GM19372 (cell line): Measurements from ENCODE around the gene MUC5B.
"Not testable (repeated sequence)": the region's sequence is repeated elsewhere in the genome, so short reads cannot be mapped to it uniquely, and the experiment has no call there.

Source experiments
- ATAC-seq: cut with Tn5 transposase; IDR thresholded peaks from one replicate; pipeline ENCODE4 v1.9.1; 2021; ENCODE audit warnings: mild to moderate bottlenecking, low read depth, moderate library complexity; ENCODE audit not compliant: unreplicated experiment

The MUC5B gene

DNA sequence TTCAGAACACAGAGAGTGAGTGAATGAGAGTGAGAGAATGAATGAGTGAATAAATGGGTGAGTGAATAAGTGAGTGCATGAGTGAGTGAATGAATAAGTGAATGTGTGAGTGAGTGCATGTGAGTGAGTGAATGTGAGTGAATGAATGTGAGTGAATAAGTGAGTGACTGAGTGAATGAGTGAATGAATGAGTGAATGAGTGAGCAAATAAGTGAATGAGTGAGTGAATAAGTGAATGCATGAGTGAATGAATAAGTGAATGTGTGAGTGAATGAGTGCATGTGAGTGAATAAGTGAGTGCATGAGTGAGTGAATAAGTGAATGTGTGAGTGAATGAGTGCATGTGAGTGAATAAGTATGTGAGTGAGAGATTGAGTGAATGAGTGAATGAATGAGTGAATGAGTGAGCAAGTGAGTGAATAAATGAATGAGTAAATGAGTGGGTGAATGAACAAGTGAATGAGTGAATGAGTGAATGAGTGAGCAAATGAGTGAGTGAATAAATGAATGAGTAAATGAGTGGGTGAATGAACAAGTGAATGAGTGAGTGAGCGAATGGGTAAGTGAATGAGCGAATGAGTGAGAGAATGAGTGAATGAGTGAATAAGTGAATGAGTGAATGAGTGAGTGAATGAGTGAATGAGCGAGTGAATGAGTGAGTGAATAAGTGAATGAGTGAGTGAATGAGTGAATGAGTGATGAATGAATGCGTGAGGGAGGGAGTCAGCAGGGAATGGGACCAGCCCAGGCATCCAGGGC is 21.3 kb upstream of the MUC5B start:
- no peak for ATAC-seq

DNA sequence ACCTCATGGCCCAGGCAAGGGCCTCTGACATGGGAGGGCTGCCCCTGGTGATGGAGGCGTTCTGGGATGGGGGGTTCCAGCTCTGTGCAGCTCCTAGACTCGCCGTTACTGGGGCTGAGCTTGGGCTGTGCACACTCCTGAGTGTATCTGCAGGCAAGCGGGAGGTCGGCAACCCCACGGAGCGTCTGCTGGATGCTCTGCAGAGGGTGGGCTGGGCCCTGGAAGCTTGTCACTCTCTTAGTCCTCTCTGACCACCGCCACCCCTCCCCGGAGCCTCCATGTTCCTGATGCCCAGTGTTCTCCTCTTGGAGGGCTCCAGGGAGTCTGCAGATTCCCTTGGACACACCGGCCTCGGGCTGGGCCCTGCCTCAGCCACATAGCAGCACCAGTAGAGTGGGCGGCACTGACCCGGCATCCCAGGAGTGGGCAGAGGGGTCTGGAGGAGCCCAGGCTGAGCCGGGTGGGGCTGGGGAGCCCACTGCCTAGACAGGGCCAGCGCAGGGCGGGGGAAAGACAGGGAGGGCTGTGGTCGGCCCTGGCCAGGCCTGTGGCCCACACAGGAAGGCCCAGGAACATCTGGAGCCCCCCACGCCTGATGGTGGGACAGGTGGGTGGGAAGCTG is 20.6 kb upstream of the MUC5B start:
- ATAC-seq: no peak

DNA sequence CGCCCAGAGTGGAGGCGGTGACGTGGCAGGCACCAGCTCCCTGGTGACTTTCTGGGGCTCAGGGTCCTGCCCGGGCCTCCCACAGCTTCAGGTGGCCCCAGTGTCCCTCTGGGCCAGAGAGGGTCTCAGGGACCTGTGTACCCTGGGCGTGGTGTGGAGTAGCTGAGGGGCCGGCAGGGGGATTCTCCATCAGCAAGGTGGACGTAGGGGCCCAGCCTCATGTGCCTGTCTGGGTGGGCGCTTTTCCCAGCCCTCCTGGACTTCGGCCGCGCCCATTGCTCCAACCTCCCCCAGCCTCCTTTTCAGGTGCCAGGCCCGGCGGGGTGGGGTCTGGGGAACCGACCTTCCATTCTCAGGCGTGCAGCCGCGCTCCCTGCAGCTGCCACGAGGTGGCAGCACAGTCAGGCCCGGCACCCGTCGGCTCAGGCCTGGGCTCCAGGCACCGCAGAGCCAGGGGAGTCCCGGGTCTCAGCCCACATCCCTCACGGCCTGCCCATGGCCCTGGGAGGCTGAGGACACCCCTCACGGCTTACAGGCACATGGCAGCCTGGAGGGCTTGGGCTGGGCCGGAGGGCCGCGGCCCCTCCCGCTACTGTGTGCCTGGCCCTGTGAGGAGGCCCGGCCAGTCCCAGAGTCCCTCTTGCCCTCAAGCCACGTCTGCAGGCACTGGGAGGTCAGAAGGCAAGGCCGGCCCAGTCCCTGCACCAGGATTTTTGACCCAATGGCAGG is 19.9 kb upstream of the MUC5B start:
- no peak for ATAC-seq

DNA sequence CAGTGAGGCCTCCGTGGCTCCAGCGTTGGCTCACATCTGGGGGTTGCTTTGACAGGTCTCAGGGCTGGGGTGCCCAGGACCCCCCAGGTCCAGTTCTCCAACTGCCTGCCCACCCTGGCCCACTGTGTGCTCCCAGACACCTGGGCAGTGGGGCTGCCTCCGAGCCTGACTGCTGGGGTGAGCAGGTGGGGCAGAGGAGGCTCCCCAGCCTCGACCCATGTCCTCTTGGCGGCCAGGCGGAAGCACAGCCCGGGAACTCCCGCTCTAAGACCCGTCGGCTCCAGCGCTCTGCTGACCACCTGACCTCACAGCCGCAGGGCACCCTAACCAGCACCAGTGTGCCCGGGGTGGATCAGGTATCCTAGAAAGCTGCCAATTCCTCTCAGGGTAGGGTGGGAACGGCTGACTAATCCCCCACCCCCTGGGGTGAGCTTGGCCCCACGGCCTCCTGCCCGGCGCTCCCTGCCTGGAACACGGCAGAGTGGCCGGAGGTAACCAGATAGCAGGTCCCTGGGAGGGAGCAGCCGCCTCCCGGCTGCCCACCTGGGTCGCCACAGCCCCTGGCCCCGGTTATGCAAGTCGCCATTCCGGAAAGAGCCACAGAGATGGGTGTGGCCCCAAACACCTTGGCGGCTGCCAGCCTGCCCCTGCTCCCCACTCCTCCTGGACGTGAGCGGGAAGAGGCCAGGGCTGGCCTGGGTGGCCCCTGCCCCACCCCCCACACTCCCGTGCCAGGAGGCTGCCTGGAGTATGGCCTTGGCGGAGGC is 19.2 kb upstream of the MUC5B start:
- no peak for ATAC-seq

DNA sequence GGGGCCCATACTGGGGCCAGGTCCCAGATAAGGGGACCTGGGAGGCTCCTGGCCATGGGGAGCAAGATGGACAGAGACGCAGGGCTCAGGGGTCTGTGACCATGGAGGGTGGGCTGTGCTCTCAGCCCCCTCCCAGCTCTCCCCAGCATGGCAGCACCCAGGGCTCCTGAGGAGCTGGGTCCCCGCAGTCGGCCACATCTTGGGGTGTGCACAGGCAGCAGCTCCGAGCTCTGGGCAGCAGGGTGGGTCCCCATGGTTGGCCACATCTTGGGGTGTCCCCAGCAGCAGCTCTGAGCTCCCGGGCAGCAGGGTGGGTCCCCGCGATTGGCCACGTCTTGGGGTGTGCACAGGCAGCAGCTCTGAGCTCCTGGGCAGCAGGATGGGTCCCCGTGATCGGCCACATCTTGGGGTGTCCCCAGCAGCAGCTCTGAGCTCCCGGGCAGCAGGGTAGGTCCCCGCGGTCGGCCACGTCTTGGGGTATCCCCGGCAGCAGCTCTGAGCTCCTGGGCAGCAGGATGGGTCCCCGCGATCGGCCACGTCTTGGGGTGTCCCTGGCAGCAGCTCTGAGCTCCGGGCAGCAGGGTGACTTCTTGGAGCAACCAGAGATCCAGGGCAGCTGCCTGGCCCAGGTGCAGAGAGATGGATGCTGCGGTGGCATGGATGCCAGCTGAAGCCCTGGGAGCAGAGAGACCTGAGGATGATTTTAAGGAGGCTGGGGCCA is 18.3 kb upstream of the MUC5B start:
- ATAC-seq: no peak

DNA sequence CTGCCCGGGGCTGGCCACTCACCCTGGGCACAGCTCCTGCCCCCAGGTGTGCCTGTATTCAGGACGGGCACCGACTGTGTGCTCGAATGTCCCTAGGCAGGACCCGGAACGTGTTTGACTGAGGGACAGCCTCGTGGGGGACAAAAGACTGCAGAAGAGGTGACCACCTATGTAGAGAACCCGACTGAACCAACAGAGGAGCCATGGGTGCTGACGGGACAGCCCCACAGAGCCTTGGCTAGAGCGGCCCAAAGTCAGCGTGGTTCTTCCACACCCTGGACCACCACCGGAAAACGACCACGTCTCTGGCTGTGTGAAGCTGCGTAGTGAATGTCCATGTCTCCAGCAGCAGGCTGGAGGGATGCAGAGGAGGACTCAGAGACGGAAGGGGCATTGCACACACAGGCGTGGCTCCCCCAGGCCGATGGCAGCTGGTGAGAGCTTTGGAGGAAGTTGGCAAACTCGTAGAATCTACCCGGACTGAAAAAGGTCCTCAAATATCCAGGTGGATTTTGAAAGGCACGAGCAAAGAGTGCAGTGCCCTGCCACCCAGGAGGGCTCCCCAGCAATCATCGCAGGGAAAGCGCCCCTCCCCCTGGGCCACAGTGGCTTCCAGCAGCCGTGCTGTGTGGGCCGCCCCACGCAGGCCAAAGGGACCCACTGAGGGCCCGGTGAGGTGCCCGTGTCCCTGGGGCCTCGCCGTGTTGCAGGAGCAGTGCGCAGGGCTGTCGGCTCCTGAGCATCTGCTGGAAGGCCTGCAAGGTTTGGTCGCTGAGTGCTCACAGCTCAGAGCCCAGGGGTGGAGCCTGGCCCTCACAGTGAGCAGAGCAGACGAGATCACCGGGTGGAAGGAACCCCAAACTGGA is 17.5 kb upstream of the MUC5B start:
- no peak for ATAC-seq

DNA sequence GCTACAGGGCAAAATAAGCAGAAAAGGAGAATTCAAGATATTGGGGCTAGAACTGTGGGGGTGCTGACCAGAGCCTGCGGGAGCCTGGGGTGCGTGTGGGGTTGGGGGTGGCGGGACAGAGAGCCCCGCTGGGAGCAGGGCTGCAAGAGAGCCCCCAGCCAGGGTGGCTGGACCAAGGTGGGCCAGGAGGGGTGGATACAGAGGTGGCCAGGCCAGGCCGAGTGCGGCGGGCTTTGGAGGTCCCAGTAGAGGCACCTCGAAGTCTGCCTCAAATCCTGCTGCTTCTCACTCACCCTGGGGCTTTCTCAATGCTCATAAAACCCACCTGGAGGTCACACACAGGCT is 16.9 kb upstream of the MUC5B start:
- no peak for ATAC-seq

DNA sequence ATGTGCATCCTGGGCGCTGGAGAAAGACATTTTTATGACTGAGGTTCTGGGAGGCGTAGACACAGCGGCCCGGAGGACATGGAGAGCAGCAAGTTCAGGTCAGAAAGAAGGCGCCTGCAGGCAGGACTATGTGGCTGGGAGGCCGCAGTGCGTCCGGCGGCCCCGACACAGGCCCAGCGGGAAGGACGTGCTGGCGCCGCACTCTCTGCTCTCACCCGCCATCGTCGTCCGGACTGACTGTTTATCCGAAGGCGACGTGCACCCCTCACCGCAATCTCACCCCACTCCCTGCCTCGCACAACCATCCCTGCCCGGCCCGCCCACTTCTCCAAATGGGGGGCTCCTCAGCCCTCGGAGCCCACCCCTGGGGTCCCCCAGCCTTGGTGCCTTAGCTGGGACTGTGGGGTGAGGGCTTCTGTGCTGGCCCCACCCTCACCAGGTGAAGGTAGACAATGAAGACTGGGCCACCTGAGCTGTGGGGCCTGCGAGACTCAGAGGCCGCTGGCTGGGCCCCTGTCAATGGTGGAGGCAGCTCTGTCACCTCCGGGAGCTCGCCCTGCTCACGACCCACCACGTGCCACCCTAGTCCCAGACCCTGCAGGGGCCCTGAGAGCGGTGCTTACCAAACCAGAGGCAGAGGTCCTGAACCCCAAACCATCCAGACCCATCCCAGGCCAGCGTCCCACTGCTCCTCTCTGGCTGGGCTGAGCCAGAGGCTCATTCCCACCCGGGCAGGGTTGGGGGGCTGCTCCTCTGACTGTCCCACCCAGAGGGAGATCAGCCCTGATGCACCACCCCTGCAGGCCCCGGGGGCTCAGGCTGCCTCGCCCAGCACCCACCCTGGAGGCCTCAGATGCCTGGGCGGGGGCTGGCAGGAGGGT is 16.2 kb upstream of the MUC5B start:
- ATAC-seq: no peak

DNA sequence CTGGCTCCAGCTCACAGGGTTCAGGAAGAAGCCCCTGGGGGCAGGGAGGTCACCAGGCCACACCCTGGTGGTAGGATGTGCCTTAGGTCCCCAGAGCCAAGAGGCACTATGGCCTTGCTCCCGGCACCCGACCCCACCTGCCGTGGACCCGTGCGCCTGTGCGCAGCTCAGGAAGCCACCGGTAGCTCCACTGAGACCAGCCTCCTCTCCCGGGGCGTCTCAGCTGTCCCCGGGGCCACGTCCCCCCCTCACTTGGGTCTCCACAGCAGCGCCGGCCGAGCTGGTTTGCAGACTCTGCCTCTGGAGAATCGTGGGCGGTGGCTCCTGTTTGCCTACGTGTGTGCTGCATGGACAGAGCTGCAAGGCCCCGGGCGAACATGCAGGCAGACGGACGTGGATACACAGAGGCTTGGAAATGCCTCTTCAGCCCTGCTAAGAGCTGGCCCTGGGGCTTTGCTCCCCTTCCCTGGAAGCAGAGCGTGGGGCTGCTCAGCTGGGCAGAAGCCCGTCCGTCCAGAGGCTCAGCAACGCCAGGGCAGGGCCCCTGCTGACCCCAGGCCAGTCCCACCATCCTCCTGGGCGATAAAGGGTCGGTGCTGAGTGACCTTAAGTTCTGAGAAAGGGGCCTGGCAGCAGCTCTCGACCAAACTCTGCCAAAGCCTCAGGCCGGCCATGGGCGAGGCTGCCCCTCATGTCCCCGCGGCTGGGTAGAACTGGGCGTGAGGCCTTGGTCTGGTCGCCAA is 15.3 kb upstream of the MUC5B start:
- ATAC-seq: no peak

DNA sequence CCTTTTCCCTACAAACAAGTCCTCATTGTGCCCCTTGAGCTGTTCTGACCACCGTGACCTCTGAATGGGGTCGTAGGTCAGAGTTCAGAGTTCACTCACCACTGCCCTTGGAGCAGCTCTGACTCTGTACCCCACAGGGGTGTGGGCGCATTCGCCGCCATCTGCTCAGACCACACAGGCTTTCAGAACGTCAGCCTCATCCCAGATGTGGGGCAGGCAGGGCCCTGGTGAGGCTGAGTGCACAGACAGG is 14.8 kb upstream of the MUC5B start:
- no peak for ATAC-seq

DNA sequence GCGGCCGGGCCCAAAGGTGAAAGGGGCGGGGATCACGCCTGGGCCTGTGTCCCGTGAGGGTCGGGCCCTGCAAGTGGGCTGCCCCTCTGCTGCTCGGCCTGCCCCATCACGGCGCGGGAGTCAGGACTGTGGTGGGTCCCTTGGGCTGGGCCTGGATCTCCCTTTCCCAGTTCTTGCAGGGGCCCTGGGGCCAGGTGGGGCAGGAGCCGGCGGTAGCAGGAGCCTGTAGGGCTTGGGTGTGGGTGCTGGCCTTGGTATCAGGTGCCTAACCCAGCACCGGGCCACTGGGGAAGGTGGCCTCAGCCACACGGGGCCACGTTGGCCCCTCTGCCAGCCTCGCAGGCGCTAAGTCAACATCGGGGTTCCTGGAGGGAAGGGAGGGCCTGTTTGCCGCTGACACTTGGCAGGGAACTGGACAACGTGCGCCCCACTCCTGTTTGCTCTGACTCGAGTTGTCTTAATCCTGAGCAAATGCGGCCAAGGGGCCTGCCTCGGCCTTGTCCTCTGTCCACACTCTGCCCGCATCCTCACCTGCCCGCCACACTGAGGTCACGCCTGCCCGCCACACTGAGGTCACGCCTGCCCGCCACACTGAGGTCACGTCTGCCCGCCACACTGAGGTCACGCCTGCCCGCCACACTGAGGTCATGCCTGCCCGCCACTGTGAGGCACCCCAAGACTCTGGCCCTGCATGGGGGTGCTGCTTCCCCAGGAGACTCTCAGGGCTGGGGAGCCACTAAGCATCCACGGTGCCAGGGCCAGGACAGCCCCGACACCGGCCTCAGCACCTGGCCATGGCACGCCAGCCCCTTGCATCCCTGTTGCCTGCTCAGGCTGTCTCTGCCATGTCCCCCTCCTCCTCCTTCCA is 14.2 kb upstream of the MUC5B start:
- no peak for ATAC-seq

DNA sequence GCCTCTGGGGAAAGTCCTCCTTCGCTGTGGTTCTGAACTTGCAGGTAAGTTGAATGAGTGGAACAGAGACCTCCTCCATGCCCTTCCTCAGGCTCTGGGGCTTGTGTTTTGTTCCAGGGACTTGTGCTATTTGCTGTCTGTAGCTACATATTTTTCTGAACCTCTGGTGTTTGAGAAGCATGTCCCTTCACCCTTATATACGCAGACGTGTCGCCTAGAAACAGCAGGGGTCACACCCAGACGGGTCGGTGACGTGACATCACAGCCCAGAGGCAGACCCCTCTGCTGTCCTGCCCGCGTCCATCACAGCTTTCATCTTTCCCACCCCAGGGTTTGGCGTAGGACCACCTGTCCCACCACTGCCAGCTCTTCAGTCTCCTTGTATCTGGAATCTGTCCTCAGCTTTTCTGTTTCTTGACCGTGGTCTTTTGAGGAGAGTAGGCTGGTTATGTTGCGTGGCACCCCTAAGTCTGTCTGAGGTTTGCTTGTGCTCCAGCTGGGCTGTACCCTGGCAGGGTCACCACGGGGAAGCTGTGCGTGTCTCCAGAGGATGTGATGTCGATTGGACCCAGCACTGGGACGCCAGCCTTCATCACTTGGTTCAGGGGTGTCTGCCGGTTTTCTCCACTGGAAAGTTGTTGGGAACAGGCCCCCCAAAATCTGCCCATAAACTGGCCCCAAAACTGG is 13.4 kb upstream of the MUC5B start:
- ATAC-seq: no peak

DNA sequence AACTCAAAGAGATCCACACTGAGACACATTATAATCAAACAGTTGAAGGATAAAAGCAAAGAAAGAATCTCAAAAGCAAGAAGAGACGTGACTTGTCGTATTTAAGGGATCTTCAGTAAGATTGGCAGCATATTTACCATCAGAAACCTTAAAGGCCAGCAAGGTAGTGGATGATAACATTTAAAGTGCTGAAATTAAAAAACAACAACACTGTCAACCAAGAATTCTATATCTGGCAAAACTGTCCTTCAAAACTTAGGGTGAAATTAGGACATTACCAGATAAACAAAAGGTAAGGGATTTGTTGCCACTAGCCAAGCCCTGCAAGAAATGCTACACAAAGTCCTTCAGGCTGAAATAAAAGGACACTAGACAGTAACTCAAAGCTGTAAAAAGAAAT is 11.0 kb upstream of the MUC5B start:
- no peak for ATAC-seq

DNA sequence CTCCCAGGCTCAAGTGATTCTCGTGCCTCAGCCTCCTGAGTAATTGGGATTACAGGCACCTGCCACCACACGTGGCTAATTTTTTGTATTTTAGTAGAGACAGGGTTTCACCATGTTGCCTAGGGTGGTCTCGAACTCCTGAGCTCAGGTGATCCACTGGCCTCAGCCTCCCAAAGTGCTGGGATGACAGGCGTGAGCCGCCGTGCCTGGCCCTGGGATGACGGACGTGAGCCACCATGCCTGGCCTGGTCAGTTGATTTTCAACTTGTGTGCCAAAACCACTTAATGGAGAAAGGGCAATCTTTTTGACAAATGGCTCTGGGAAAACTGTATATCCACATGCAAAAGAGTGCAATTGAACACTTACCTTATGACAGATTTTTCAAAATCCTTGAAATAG is 7.0 kb upstream of the MUC5B start:
- not testable (repeated sequence) for ATAC-seq

DNA sequence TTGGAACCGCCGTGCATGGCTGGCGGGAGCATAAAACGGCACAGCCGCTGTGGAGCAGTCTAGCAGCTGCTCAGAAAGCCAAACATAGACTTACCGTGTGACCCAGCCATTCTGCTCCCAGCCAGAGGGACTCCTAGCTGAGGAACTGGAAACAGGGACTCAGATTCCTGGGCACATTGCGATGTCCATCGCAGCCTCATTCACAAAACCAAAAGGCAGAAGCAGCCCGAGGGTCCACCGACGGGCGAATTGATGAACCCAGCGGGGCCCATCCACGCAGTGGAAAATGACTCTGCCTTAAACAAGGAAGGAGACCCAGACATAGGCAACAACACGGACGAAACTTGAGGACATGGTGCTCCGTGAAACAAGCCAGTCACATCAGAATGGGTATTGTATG is 5.7 kb upstream of the MUC5B start:
- ATAC-seq: no peak

DNA sequence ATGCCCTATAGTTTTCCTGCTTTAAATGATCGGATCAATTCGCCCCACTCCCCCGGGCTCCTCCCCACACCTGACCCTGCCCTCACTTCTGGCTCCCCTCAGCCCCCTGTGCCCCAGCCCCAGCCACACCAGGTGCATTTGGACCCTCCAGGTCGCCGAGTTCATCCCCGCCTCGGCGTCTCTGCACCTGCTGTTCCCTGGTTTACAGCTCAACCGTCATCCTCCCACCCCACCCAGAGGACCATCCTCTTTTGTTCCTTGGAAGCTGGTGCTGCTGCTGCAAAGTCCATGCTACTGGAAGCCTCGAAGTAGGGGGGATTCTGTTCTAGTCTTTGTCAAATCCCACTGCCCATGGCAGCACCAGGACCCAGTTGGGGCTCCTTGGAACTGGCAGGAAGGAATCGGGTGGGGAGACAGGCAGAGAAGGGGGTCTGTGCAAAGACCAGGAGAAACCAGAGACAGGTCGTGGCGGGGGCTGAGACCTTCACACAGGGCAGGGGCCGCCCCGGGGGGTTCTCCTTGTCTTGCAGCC is 4.5 kb upstream of the MUC5B start:
- ATAC-seq: no peak
